Measurements from ENCODE around the gene DKK2.

DKK2 gene

DNA sequence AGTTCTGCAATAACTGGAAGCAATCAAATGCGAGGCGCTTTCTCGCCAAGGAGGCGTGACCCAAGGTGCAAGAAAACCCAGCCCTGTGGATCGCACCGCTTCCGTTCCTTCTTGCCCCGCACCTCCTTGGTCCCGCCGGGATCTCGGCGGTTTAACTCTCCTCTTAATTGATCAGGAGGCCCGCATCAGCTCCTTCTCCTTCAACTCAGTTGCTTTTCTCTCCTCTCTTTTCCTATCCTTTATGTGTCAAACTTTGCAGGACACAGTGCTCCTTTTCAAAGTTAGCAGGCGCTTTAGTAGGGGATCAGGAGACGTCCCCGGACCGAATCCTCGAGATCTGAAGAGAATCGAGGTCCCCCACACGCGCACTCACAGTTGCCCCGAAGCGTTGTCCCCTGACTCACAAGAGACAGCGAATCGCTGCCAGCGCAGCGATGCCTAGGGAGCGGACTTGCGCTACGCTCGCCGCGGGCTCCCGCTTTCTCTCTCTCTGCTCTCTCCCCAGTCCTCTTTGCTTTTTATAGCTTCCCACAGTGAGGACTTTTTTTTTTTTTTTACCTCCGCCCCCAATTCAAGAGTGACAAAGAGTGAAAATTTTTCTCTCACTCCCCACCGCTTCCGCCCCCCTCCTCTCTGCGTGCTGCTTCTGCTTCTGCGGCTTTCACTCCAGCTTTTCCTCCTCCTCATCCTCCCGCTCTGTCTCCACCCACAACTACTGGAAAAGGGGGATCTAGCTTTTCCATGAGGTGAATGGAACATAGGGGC, at the start of gene DKK2:
Gene DKK2 (minus strand): TSS at position 495 of the 765 bp plus-strand sequence. CDS start 722 bp downstream, outside the sequence.
- DNase-seq (ENCODE audit: low read depth) = no peak

DNA sequence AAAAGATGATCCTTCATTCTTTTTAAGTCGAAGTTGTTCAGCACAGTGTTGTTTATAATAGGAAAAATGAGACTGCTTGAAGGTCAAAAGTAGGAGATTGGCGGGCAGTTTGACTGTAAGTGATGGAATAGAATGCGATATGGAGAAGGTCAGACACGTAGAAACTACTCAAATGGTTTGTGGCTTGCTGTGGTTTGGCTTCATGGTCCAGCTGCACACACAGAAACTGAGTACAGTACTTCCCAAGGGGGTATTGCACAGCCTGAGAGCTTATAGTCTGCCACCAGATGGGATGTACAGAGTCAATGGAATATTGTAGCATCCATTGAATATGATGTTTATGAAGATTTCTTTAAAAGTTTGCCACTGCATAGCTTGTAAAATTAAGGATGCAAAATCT, 41.1 kb upstream of the DKK2 start:
- no peak for DNase-seq (ENCODE audit: low read depth)

DNA sequence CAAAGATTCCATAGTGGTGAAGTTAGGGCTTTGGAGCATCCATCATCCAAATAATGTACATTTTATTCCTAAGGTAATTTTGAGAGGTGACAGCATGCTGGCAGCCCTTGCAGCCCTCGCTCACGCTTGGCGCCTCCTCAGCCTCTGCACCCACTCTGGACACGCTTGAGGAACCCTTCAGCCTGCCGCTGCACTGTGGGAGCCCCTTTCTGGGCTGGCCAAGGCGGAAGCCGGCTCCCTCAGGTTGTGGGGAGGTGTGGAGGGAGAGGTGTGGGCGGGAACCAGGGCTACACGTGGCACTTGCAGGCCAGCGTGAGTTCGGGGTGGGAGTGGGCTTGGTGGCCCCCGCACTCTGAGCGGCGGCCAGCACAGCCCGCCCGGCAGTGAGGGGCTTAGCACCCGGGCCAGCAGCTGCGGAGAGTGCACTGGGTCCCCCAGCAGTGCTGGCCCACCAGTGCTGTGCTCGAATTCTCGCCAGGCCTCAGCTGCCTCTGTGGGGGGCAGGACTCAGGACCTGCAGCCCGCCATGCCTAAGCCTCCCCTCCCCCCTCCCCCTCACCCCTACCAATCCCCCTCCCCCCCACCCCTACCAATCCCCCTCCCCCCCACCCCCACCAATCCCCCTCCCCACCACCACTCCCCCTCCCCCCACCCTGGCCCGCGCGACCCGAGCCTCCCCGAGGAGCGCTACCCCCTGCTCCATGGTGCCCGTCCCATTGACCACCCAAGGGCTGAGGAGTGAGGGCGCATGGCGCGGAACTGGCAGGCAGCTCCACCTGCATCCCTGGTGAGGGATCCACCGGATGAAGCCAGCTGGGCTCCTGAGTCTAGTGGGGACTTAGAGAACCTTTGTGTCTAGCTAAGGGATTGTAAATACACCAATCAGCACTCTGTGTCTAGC, 37.0 kb upstream of the DKK2 start:
- no peak for DNase-seq (ENCODE audit: low read depth)

GRCh38 chr4:107071108-107071507, 35.0 kb upstream of the DKK2 start:
- no peak for DNase-seq (ENCODE audit: low read depth)

- no peak for DNase-seq (ENCODE audit: low read depth)
These were observed 32.9 kb upstream of the DKK2 start for GRCh38 chr4:107069049-107069448.

DNA sequence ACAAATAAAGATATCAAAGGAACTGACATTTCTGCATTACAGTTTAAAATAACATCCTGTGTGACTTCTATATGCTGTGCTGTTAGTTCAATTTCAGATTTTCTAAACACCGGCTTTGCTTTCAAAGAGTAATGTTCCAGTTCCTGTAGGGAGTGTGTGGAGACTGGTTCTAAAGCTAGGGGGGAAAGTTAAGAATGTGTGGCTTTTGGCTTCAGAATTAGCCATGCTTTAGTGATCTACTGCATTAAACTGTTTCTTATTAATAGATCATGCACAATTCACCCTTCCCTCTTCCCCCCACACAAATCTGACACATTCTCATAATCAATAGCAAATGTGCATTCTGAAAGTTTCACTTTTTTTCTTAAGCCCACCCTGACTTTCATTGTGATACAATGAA, 32.0 kb upstream of the DKK2 start:
- DNase-seq (ENCODE audit: low read depth) = no peak

DNA sequence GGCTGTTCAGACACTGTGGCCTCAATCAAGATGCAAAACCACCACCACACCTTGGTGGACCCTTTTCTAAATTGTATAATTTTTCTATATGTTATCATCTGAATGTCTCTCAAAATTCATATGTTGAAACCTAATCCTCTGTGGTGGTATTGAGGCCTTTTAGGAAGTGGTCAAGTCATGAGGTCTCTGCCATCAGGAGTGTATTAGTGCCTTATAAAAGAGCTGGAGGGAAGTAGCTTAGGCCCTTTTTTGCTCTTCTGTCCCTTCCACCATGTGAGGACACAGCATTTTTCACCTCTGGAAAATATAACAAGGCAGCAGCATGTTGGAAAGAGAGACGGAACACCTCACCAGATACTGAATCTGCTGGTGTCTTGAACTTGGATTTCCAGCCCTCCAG, 30.5 kb upstream of the DKK2 start:
- no peak for DNase-seq (ENCODE audit: low read depth)

DNA sequence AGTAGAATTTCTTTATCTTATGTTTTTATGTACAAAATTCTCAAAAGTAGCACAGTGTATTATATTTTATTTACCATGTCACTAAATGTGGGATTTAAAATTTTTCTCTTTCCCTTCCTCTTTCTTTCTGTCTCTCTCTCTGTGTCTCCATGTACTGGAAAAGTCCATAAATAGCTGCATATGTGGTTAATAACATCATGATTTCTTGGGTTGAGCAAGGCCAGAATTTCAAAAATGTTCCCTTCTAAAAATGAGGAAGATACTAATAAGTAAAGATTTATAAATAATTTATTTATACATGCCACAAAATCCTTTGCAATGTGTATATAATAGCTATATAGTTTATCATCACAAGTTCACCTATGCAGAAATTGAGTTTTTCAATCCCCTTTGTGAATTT, 29.1 kb upstream of the DKK2 start:
- DNase-seq (ENCODE audit: low read depth) = no peak

- DNase-seq (ENCODE audit: low read depth) = no peak
These were observed 24.3 kb upstream of the DKK2 start for GRCh38 chr4:107060388-107060787.

- DNase-seq (ENCODE audit: low read depth) = no peak
These were observed 22.7 kb upstream of the DKK2 start for GRCh38 chr4:107058828-107059227.

GRCh38 chr4:107050525-107051135, 14.5 kb upstream of the DKK2 start:
- DNase-seq (ENCODE audit: low read depth) = no peak

- DNase-seq (ENCODE audit: low read depth) = no peak
These were observed 10.1 kb upstream of the DKK2 start for GRCh38 chr4:107046261-107046660.

GRCh38 chr4:107044170-107044569, 8.1 kb upstream of the DKK2 start:
- DNase-seq (ENCODE audit: low read depth) = no peak

DNA sequence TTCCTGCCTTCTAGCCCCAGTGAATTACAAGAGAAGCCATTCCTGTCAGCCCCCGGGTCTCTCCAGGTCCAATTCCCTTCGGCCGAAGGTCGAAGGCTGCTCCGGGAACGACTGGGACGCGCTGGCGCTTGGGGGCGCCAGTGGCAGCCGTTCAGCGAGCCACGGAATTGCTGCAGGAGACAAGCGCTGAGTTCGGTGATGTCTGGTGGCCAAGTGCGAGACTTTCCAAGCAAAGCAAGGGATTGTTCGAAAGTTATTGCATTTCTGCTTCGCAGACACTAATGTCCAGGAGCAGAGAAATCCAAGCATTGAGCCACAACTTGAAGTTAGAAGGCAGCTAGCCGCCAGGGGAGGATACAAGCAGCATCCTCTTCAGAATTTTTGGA, 1.1 kb upstream of the DKK2 start:
- no peak for DNase-seq (ENCODE audit: low read depth)

DNA sequence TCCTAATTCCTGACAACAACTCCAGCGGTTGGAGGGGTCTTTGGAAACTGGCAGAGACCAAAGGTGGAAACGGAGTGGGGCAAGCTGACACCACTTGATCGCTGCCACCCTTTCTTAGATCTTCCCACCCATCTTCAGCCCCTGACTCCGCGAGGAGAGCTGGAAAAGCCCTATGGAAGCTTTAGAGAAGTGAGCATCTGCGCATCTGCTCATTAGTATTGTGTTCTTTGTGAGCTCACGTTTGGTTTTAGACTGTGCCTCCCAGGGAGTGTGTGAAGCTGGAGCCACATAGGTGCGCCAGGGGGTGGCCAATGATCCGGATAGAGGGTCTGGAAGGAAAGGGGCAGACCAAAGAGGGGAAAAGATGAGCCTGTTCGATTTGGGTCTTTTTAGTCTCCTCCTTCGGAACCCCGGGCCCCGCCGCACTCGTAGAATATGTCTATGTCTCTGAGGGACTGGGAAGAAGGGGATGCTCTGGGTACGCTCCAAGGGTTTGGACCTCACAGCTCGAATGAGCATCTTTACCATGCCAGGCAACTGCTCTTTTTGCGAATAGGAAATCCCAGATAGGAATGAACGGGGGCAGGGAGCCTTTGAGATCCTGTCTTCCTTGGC, 578 bp upstream of the DKK2 start:
- no peak for DNase-seq (ENCODE audit: low read depth)

- DNase-seq (ENCODE audit: low read depth) = no peak
These were observed 906 bp downstream of the DKK2 start for GRCh38 chr4:107034996-107035818.

GRCh38 chr4:107034091-107034995, 1.8 kb downstream of the DKK2 start:
- DNase-seq (ENCODE audit: low read depth) = no peak

DNA sequence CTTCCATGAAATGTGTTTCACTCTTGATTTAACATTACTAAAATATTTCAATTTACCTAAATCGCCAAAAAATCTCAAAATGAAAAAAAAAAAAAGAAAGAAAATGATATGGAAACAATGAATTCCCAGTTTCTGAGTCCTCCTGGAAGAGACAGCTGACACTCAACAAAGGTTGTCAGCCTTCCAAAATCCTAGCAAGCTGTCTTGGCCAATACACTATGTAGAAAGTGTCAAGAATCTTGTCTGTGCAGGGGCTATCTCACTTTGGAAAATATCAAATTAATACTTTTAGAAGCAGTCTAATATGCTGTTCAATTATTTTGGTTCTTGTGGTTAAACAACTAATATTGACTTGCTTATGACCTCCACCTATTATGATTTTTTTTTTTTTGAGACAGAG, 8.7 kb downstream of the DKK2 start:
- DNase-seq (ENCODE audit: low read depth) = no peak

DNA sequence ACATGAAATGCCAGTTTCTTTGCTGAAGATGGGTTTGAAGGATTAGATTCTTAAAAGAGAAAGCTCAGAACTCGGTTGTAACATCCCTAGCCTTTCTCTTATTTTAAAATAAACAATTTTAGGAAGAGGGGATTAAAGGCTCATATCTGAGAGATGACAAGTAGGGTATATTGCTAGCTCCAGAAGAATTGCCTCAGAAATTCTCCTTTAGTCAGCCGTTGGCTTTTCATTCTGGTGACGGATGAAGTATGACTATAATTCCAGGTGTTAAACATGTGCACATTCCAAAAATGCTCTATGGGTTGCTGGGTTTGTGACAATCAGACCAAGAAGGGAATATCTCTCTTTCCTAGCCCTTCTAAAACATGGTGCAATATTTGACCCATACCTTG, 17.8 kb downstream of the DKK2 start:
- DNase-seq (ENCODE audit: low read depth) = no peak

Measured in stimulated activated CD8-positive, alpha-beta memory T cell treated with anti-CD3 and anti-CD28 coated beads, Interleukin-7, amount 100 ng/mL, for 24 hours (primary cell).